ENCODE measurements around the gene ADH1A. TPM values are rescaled to one million over a fixed set of nuclear protein-coding genes. Genes with fewer than 3 reads are reported as not detected.
"Not testable (repeated sequence)": the region's sequence is repeated elsewhere in the genome, so short reads cannot be mapped to it uniquely, and the experiment has no call there.

The ADH1A gene
- total RNA-seq, 2 experiments from 2014 or later = not detected

GRCh38 chr4:99321241-99322191, 30.7 kb upstream of the ADH1A start, which contains the start of gene ADH1B:
ADH1B (minus strand) TSS chr4:99321401; CDS start chr4:99321331, 70 bp downstream.
- Mint-ChIP-seq H3K9me3 (no peaks in the 10 kb centered on the region), H3K4me1 (ENCODE audit: low read depth) (no peaks in the 10 kb centered on the region), H3K27ac (no peak within 1 kb of the TSS), H3K36me3 (ENCODE audit: low read depth) (no peaks in the 10 kb centered on the region), H3K27me3 (peaks cover 20% of the 10 kb centered on the region), H3K4me3 (no peak within 1 kb of the TSS)
- CTCF ChIA-PET = no interaction called here
- Histone ChIP-seq H3K27ac (ENCODE audit: low read depth in 1 of 2, low read length in 2 of 2) (no peak within 1 kb of the TSS), H3K36me3 (ENCODE audit: insufficient read depth, low read length) (no peaks in the 10 kb centered on the region), H3K27me3 (ENCODE audit: control insufficient read depth in 1 of 2, insufficient read depth in 2 of 2, low read length in 2 of 2) (peaks cover 0 to 3% of the 10 kb centered on the region in 2 experiments), H3K4me1 (ENCODE audit: insufficient read depth, low read length) (no peaks in the 10 kb centered on the region), H3K4me3 (ENCODE audit: low read length) (no peak within 1 kb of the TSS), H3K9me3 (ENCODE audit: control insufficient read depth in 1 of 2, insufficient read depth in 1 of 2, low read length in 2 of 2) (no peaks in the 10 kb centered on the region)
- POLR2A ChIA-PET = no interaction called here
- DNase-seq (no peak), ATAC-seq (ENCODE audit: poor library complexity) (no peak)
- TF ChIP-seq, protein P1, sequence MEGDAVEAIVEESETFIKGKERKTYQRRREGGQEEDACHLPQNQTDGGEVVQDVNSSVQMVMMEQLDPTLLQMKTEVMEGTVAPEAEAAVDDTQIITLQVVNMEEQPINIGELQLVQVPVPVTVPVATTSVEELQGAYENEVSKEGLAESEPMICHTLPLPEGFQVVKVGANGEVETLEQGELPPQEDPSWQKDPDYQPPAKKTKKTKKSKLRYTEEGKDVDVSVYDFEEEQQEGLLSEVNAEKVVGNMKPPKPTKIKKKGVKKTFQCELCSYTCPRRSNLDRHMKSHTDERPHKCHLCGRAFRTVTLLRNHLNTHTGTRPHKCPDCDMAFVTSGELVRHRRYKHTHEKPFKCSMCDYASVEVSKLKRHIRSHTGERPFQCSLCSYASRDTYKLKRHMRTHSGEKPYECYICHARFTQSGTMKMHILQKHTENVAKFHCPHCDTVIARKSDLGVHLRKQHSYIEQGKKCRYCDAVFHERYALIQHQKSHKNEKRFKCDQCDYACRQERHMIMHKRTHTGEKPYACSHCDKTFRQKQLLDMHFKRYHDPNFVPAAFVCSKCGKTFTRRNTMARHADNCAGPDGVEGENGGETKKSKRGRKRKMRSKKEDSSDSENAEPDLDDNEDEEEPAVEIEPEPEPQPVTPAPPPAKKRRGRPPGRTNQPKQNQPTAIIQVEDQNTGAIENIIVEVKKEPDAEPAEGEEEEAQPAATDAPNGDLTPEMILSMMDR (IDR thresholded peaks at IDR 0.05) = no peak
- intact Hi-C loops (cut with DNase I, micrococcal nuclease) = no loop called here

DNA sequence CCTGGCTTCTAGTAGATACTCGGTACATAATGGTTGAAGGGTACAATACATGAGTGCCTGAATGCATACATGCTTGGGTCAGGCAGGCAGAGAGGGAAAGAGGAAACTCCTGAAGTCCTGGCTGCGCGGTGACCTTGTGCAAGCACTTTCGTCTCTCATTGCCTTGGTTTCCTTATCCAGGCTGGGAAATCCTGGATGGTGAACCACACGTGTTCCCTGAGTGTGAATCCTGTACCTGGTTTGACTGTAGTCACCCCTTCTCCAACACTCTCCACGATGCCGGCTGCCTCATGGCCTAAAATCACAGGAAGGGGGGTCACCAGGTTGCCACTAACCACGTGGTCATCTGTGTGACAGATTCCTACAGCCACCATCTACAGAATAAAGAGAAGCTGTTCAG, 27.0 kb upstream of the ADH1A start:
- H3K36me3 Mint-ChIP-seq (ENCODE audit: low read depth); H3K9me3 Mint-ChIP-seq; CTCF ChIA-PET; H3K4me1 Mint-ChIP-seq (ENCODE audit: low read depth); H3K27me3 ChIP-seq (ENCODE audit: control insufficient read depth in 1 of 2, insufficient read depth in 2 of 2, low read length in 2 of 2); H3K9me3 ChIP-seq (ENCODE audit: control insufficient read depth in 1 of 2, insufficient read depth in 1 of 2, low read length in 2 of 2); POLR2A ChIA-PET; H3K27ac Mint-ChIP-seq; DNase-seq; H3K4me1 ChIP-seq (ENCODE audit: insufficient read depth, low read length); H3K36me3 ChIP-seq (ENCODE audit: insufficient read depth, low read length); H3K4me3 ChIP-seq (ENCODE audit: low read length); H3K4me3 Mint-ChIP-seq; intact Hi-C loops (cut with DNase I, micrococcal nuclease); H3K27ac ChIP-seq (ENCODE audit: low read depth in 1 of 2, low read length in 2 of 2); ATAC-seq (ENCODE audit: poor library complexity): not testable (repeated sequence)
- H3K27me3 Mint-ChIP-seq = peaks cover 22% of the 10 kb centered on the region

GRCh38 chr4:99317354-99317753, 26.6 kb upstream of the ADH1A start:
- Mint-ChIP-seq H3K27ac (no peak overlapping the region), H3K4me1 (ENCODE audit: low read depth) (no peaks in the 10 kb centered on the region), H3K36me3 (ENCODE audit: low read depth) (no peaks in the 10 kb centered on the region), H3K9me3 (no peaks in the 10 kb centered on the region), H3K4me3 (no peak overlapping the region), H3K27me3 (peaks cover 24% of the 10 kb centered on the region)
- H3K36me3 ChIP-seq (ENCODE audit: insufficient read depth, low read length) = no peaks in the 10 kb centered on the region
- H3K9me3 ChIP-seq (ENCODE audit: control insufficient read depth in 1 of 2, insufficient read depth in 1 of 2, low read length in 2 of 2) = no peaks in the 10 kb centered on the region
- no peak overlapping the region for H3K4me3 ChIP-seq (ENCODE audit: low read length)
- ATAC-seq (ENCODE audit: poor library complexity) = no peak
- TF ChIP-seq, protein P1 (IDR thresholded peaks at IDR 0.05) = no peak
- peaks cover 0 to 3% of the 10 kb centered on the region in 2 experiments for H3K27me3 ChIP-seq (ENCODE audit: control insufficient read depth in 1 of 2, insufficient read depth in 2 of 2, low read length in 2 of 2)
- POLR2A ChIA-PET = no interaction called here
- CTCF ChIA-PET = no interaction called here
- intact Hi-C loops (cut with DNase I, micrococcal nuclease) = no loop called here
- no peaks in the 10 kb centered on the region for H3K4me1 ChIP-seq (ENCODE audit: insufficient read depth, low read length)
- H3K27ac ChIP-seq (ENCODE audit: low read depth in 1 of 2, low read length in 2 of 2) = no peak overlapping the region
- no peak for DNase-seq
